ENCODE measurements around the gene ZNF174. TPM values are rescaled to one million over a fixed set of nuclear protein-coding genes. Genes with fewer than 3 reads are reported as not detected.

The ZNF174 gene
- total RNA-seq, 4 donors from 2014 or later, result 7.9 to 14.8 (median 11.4) TPM

DNA sequence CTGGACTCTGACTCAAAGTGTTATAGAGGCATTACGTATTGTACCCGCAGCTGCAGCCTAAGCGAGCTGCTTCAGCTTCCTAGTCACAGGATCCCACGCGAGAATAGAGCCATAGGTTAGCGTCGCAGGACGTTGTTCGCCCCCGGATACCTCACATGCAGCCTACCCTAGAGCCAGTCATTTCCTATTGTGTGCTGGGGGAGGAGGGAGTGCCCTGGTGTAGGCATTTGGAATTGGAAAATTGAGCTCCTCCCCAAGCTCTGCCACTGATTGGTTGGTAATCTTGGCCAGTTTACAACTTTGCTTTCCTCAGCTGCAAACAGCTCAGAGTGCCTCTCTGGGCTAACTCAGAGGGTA is 43.0 kb downstream of the ZNF174 start:
- Histone ChIP-seq H3K36me3 (no peaks in the 10 kb centered on the region), H3K4me3 (peak overlapping the region; percentile 45 to 60 (median 55)), H3K9me3 (peaks cover 0 to 8% of the 10 kb centered on the region in 2 donors), H3K27ac (peak overlapping the region; percentile 68 to 87 (median 86)), H3K4me1 (peaks cover 0 to 14% (median 4%) of the 10 kb centered on the region in 4 donors), H3K27me3 (no peaks in the 10 kb centered on the region)
- in situ Hi-C loops (cut with MboI; ENCODE audit: low pct_ligation_motif_present in 1 of 4, low pct_unique_long_range_greater_than_20kb in 1 of 4, low sequenced_read_pairs in 3 of 4), result no loop called here
- intact Hi-C loops (cut with DNase I; ENCODE audit: low total_unique reads), result no loop called here
- peak; percentile 42 for DNase-seq
- no peak for TF ChIP-seq EP300 (IDR thresholded peaks at IDR 0.05; ENCODE audit: low read depth)
- TF ChIP-seq, protein P1, sequence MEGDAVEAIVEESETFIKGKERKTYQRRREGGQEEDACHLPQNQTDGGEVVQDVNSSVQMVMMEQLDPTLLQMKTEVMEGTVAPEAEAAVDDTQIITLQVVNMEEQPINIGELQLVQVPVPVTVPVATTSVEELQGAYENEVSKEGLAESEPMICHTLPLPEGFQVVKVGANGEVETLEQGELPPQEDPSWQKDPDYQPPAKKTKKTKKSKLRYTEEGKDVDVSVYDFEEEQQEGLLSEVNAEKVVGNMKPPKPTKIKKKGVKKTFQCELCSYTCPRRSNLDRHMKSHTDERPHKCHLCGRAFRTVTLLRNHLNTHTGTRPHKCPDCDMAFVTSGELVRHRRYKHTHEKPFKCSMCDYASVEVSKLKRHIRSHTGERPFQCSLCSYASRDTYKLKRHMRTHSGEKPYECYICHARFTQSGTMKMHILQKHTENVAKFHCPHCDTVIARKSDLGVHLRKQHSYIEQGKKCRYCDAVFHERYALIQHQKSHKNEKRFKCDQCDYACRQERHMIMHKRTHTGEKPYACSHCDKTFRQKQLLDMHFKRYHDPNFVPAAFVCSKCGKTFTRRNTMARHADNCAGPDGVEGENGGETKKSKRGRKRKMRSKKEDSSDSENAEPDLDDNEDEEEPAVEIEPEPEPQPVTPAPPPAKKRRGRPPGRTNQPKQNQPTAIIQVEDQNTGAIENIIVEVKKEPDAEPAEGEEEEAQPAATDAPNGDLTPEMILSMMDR (IDR thresholded peaks at IDR 0.05), result peak in 3 of 5 experiments; percentile 10 to 39 (median 13)
- peak; percentile 38 to 68 (median 63) for TF ChIP-seq POLR2AphosphoS5 (IDR thresholded peaks at IDR 0.05)
- peak; percentile 61 for TF ChIP-seq POLR2A (IDR thresholded peaks at IDR 0.05)
- 46% methylated on average over 10 of the region's 10 CpGs; no CpG with 5 or more reads in 1 of the 2 donors for WGBS, 2 donors (ENCODE audit: low coverage in 1 of 2)

DNA sequence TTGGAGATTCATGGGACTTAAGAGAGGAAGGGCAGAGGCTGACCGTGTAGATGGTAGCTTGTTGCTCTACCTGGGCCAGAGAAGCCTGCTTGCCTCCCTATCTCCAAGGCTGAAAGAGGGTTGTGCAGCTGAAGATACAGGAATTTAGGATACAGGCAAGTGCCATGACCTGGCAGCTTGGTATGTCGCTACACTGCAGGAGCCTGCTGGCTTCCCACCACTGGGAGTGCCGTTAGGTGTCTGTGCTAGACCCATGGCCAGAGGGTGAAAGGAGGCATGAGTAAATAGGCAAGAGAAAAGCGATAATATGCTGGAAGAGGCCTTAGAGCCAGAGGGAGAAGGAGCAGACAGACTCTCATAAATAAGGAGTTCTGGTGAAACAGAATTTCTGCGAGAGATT is 53.1 kb downstream of the ZNF174 start:
- TF ChIP-seq POLR2AphosphoS5 (IDR thresholded peaks at IDR 0.05), result no peak
- TF ChIP-seq, protein P1 (IDR thresholded peaks at IDR 0.05), result no peak
- no peak for TF ChIP-seq POLR2A (IDR thresholded peaks at IDR 0.05)
- TF ChIP-seq EP300 (IDR thresholded peaks at IDR 0.05; ENCODE audit: low read depth), result no peak

GRCh38 chr16:3454631-3455147 is 53.7 kb downstream of the ZNF174 start:
- intact Hi-C loops (cut with DNase I; ENCODE audit: low total_unique reads) (loop anchor here (5.0 kb wide), 1 partner anchor 162 kb away; no protein-coding TSS in a partner anchor), in situ Hi-C loops (cut with MboI; ENCODE audit: low pct_ligation_motif_present in 1 of 4, low pct_unique_long_range_greater_than_20kb in 1 of 4, low sequenced_read_pairs in 3 of 4) (no loop called here)
- TF ChIP-seq, protein P1 (IDR thresholded peaks at IDR 0.05), result no peak
- TF ChIP-seq EP300 (IDR thresholded peaks at IDR 0.05; ENCODE audit: low read depth), result no peak
- TF ChIP-seq POLR2AphosphoS5 (IDR thresholded peaks at IDR 0.05), result no peak
- no peak for TF ChIP-seq POLR2A (IDR thresholded peaks at IDR 0.05)
- Histone ChIP-seq H3K4me3 (no peak overlapping the region), H3K27me3 (no peaks in the 10 kb centered on the region), H3K4me1 (peaks cover 12 to 32% (median 24%) of the 10 kb centered on the region in 4 donors), H3K27ac (no peak overlapping the region), H3K9me3 (no peaks in the 10 kb centered on the region), H3K36me3 (no peaks in the 10 kb centered on the region)
- no peak for DNase-seq
- 54 to 85% methylated on average over 3 to 10 of the region's 10 CpGs for WGBS, 2 donors (ENCODE audit: low coverage in 1 of 2)

More for the DNA sequence above, 53.1 kb downstream of the ZNF174 start:
- H3K27ac ChIP-seq, result no peak overlapping the region
- H3K9me3 ChIP-seq, result no peaks in the 10 kb centered on the region
- 95 to 100% methylated on average over 2 to 5 of the region's 5 CpGs for WGBS, 2 donors (ENCODE audit: low coverage in 1 of 2)
- peaks cover 9 to 26% (median 18%) of the 10 kb centered on the region in 4 donors for H3K4me1 ChIP-seq
- in situ Hi-C loops (cut with MboI; ENCODE audit: low pct_ligation_motif_present in 1 of 4, low pct_unique_long_range_greater_than_20kb in 1 of 4, low sequenced_read_pairs in 3 of 4), result no loop called here
- no peak for DNase-seq
- no peak overlapping the region for H3K4me3 ChIP-seq
- intact Hi-C loops (cut with DNase I; ENCODE audit: low total_unique reads), result no loop called here
- no peaks in the 10 kb centered on the region for H3K27me3 ChIP-seq
- no peaks in the 10 kb centered on the region for H3K36me3 ChIP-seq

DNA sequence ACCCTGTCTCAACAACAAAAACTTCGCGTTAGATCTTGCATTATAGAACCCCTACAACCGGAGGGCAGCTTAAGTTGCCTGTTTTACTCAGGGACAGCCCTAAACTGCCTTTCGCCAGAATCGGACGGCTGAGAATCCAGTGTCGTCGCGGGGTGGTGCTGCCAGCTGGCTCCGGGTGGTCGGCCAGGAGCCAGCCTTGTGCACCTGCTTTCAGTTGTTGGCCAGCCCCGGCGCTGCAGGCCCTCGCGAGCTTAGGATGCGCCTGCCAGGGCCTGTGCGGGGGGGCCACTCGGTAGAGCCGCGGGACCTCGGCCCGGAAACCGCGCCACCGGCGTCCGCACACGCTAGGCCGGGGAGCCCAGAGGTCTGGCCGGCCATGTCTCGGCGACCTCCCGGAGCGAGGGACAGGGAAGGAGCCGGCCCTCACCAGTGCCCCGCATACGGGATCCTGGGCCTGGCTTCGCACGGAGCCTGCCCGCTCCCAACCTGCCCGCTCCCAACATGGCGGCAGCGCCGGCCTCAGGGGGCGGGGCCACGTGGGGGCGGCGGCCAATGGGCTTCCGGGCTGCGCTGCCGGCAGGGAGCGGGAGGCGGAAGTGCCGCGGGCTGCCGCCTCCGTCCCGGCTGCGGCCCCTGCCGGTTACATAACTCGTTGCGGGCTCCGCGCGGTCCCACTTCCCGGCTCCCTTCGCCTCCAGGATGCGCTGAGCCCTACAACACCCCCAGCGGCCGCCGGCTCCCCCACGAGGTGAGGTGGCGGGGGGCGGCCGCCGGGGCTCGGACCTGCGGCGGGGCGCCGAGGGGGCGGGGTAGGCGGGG is 56.6 kb downstream of the ZNF174 start:
- H3K4me1 ChIP-seq, result peaks cover 30 to 61% (median 43%) of the 10 kb centered on the region in 4 donors
- H3K36me3 ChIP-seq, result no peaks in the 10 kb centered on the region
- H3K4me3 ChIP-seq, result peak overlapping the region; percentile 76 to 95 (median 82)
- H3K9me3 ChIP-seq, result no peaks in the 10 kb centered on the region
- H3K27me3 ChIP-seq, result no peaks in the 10 kb centered on the region
- peak overlapping the region; percentile 94 to 99 (median 96) for H3K27ac ChIP-seq
- intact Hi-C loops (cut with DNase I; ENCODE audit: low total_unique reads) (loop anchor here (2.0 to 5.0 kb wide), 2 partner anchors 57 to 165 kb away; partner anchors contain the start of genes ZNF174 and ZSCAN32), in situ Hi-C loops (cut with MboI; ENCODE audit: low pct_ligation_motif_present in 1 of 4, low pct_unique_long_range_greater_than_20kb in 1 of 4, low sequenced_read_pairs in 3 of 4) (no loop called here)
- WGBS, 2 donors (ENCODE audit: low coverage in 1 of 2), result 2% methylated on average over 37 of the region's 83 CpGs; no CpG with 5 or more reads in 1 of the 2 donors
- peak; percentile 90 for DNase-seq
- no peak for TF ChIP-seq EP300 (IDR thresholded peaks at IDR 0.05; ENCODE audit: low read depth)
- TF ChIP-seq, protein P1 (IDR thresholded peaks at IDR 0.05), result peak in 4 of 5 experiments; percentile 25 to 59 (median 46)
- peak; percentile 54 to 84 (median 77) for TF ChIP-seq POLR2AphosphoS5 (IDR thresholded peaks at IDR 0.05)
- peak; percentile 72 for TF ChIP-seq POLR2A (IDR thresholded peaks at IDR 0.05)
